GM12873 (cell line): ENCODE measurements around the gene IER3.

ENCODE experiments used
- TF ChIP-seq, protein P1 (sequence below): IDR thresholded peaks from 2 replicates; pipeline ENCODE4 v1.5.1; 2012; ENCODE audit warnings: low read depth, mild to moderate bottlenecking, moderate library complexity, low read length, control low read depth; ENCODE audit not compliant: insufficient read depth; ENCODE audit errors: missing control alignments

Gene IER3

DNA sequence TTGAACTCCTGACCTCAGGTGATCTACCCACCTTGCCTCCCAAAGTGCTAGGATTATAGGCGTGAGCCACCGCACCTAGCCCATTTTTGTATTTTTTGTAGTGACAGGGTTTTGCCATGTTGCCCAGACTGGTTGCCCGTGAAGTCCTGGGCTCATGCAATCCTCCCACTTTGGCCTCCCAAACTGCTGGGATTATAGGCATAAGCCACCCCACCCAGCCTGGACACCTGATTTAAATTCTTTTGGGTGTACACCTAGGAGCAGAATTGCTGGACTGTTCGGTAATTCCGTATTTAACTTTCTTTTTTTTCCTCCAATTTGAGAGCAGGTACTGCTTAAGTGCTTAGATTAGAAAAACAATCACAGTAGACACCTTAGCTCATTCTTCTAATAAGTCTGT, 47.9 kb downstream of the IER3 start:
- TF ChIP-seq, protein P1, sequence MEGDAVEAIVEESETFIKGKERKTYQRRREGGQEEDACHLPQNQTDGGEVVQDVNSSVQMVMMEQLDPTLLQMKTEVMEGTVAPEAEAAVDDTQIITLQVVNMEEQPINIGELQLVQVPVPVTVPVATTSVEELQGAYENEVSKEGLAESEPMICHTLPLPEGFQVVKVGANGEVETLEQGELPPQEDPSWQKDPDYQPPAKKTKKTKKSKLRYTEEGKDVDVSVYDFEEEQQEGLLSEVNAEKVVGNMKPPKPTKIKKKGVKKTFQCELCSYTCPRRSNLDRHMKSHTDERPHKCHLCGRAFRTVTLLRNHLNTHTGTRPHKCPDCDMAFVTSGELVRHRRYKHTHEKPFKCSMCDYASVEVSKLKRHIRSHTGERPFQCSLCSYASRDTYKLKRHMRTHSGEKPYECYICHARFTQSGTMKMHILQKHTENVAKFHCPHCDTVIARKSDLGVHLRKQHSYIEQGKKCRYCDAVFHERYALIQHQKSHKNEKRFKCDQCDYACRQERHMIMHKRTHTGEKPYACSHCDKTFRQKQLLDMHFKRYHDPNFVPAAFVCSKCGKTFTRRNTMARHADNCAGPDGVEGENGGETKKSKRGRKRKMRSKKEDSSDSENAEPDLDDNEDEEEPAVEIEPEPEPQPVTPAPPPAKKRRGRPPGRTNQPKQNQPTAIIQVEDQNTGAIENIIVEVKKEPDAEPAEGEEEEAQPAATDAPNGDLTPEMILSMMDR, result no peak
